Colonic mucosa (tissue), 4 donors: ENCODE results near the gene RGS12. TPM values are rescaled to one million over a fixed set of nuclear protein-coding genes. Genes with fewer than 3 reads are reported as not detected.

Experiments used
- DNase-seq: peaks from one replicate; pipeline ENCODE4 v3.0.0-alpha.2; 2020
- H3K27ac ChIP-seq: fragments of 200-600 bp; one replicate; pipeline ENCODE4 v1.8.0; 2021
- H3K27me3 ChIP-seq: fragments of 200-600 bp; one replicate; pipeline ENCODE4 v1.8.0; 2021
- H3K36me3 ChIP-seq: fragments of 200-600 bp; one replicate; pipeline ENCODE4 v1.8.0; 2021
- H3K4me1 ChIP-seq: fragments of 200-600 bp; one replicate; pipeline ENCODE4 v1.8.0; 2021; ENCODE audit warnings: mild to moderate bottlenecking
- H3K4me3 ChIP-seq: fragments of 200-600 bp; one replicate; pipeline ENCODE4 v1.8.0; 2021
- H3K9ac ChIP-seq, 2 donors: one replicate each; pipeline ENCODE4 v1.7.0; 2013; ENCODE audit warnings: control low read depth in 2 of 2, low read depth in 2 of 2, low read length in 2 of 2
- H3K9me3 ChIP-seq: fragments of 200-600 bp; one replicate; pipeline ENCODE4 v1.8.0; 2021
- CTCF ChIP-seq: fragments of 200-600 bp; IDR thresholded peaks from one replicate; pipeline ENCODE4 v1.8.0; 2022; ENCODE audit warnings: antibody characterized with exemption, mild to moderate bottlenecking
- intact Hi-C: fragments of 100-400 bp; cut with DNase I; formaldehyde crosslinking; loops from one replicate; pipeline ENCODE4 v1.14.1; 2022
- total RNA-seq, 2 donors: library from RNA; stranded (reverse); fragmentation: NEBNext Ultra II Directional in 1 of 2; extraction: Animal tissue kit (Norgen Biotek cat#: 25700) in 1 of 2; gene quantifications; one replicate each; pipeline ENCODE4 v1.2.1, GENCODE V29; 2021
- donor health status: healthy.
- donor health status: DM: no; HTN: no; CAD: no.
- donor health status: DM: no; HTN: no; CAD: no.

The RGS12 gene
- 10 to 100 TPM; 18.0 to 25.7 TPM for total RNA-seq

GRCh38 chr4:3292571-3293400, at the start of gene RGS12:
TSS of gene RGS12 (plus strand) at chr4:3293021. CDS start at chr4:3316171, 23,150 bp downstream.
- intact Hi-C loops = no loop called here
- H3K9me3 ChIP-seq = no peaks in the 10 kb centered on the region
- no peaks in the 10 kb centered on the region for H3K27me3 ChIP-seq
- peak within 1 kb of the TSS; percentile 74 for H3K4me3 ChIP-seq
- peak; percentile 96 for DNase-seq
- no peak for TF ChIP-seq CTCF
- no peaks in the 10 kb centered on the region for H3K36me3 ChIP-seq
- H3K4me1 ChIP-seq = peaks cover 2% of the 10 kb centered on the region
- peak within 1 kb of the TSS; percentile 78 to 88 for H3K9ac ChIP-seq
- H3K27ac ChIP-seq = peak within 1 kb of the TSS; percentile 96

GRCh38 chr4:3243136-3243780, 49.6 kb upstream of the RGS12 start:
- H3K9me3 ChIP-seq = no peaks in the 10 kb centered on the region
- intact Hi-C loops = no loop called here
- no peaks in the 10 kb centered on the region for H3K4me1 ChIP-seq
- H3K9ac ChIP-seq = no peak overlapping the region
- H3K27ac ChIP-seq = no peak overlapping the region
- H3K27me3 ChIP-seq = no peaks in the 10 kb centered on the region
- no peak for TF ChIP-seq CTCF
- DNase-seq = no peak
- H3K36me3 ChIP-seq = no peaks in the 10 kb centered on the region
- H3K4me3 ChIP-seq = no peak overlapping the region

DNA sequence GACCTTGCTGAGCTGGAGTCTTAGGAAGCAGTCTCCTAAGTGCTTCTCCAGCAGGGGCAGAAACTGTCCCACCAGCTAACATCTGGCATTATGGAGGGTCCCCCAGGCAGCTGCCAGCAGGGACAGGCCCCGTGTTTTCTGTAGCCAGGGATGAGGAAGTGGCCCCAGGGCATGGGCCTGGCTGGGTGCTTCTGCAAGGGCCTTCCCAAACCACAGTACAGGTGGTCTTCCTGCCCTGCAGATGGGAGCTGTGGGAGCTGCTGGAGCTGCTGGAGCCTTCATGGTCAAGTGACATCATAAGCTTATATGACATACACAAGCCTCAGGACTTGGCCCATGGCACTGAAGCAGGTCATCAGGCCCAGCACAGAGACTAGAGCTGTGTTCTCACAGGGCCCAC, 48.8 kb upstream of the RGS12 start:
- Histone ChIP-seq H3K27me3 (no peaks in the 10 kb centered on the region), H3K9ac (no peak overlapping the region), H3K4me1 (no peaks in the 10 kb centered on the region), H3K27ac (no peak overlapping the region), H3K36me3 (no peaks in the 10 kb centered on the region), H3K4me3 (no peak overlapping the region), H3K9me3 (no peaks in the 10 kb centered on the region)
- TF ChIP-seq CTCF = no peak
- intact Hi-C loops = no loop called here
- no peak for DNase-seq

DNA sequence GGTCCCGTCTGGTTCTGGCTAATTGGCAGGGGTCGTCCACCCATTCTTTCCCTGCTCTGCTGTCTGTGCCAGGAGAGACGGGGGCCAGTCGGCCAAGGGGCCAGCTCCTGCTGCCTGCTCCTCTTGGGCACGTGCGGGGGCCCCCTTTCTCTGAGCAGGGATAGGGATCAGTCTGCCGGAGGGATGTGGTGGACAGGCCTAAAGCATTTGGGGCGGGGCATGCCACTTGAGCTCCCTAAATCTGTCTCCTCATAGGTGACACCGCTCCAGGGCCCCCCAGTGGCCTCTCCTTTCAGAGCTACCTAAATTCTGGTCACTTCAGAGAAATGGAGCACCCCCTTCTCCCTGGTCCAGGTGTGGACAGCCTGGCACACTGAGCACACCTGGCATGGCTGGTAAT, 48.1 kb upstream of the RGS12 start:
- Histone ChIP-seq H3K36me3 (no peaks in the 10 kb centered on the region), H3K27ac (no peak overlapping the region), H3K9me3 (no peaks in the 10 kb centered on the region), H3K27me3 (no peaks in the 10 kb centered on the region), H3K4me3 (no peak overlapping the region), H3K4me1 (no peaks in the 10 kb centered on the region), H3K9ac (no peak overlapping the region)
- DNase-seq = no peak
- TF ChIP-seq CTCF = no peak
- intact Hi-C loops = no loop called here

DNA sequence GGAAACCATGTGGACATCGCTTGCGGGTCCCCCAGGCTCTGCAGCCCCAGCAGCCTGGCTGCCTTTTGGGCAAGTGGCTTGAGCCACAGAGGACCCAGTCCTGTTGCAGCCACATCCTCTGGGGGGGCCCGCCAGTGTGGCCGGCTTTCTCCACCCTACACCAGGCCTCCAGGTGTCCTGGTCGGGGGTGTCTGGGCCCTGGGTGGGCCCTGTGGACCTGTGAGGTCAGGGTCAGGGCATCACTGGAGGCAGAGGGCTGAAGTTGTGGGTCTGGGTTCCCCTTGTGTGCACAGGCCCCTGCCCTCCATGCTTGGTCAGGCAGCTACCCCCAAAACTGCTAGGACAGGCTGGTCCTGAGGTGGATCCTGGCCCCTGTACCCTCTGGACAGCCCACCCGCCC, 47.1 kb upstream of the RGS12 start:
- no peaks in the 10 kb centered on the region for H3K4me1 ChIP-seq
- no peak overlapping the region for H3K9ac ChIP-seq
- DNase-seq = no peak
- intact Hi-C loops = no loop called here
- H3K36me3 ChIP-seq = no peaks in the 10 kb centered on the region
- no peak overlapping the region for H3K4me3 ChIP-seq
- no peaks in the 10 kb centered on the region for H3K27me3 ChIP-seq
- no peak overlapping the region for H3K27ac ChIP-seq
- no peaks in the 10 kb centered on the region for H3K9me3 ChIP-seq
- no peak for TF ChIP-seq CTCF
